ENCODE data around the gene AVPI1.
A peak's percentile ranks its signal among the peaks of the same experiment; 100 is the strongest.

Gene AVPI1

DNA sequence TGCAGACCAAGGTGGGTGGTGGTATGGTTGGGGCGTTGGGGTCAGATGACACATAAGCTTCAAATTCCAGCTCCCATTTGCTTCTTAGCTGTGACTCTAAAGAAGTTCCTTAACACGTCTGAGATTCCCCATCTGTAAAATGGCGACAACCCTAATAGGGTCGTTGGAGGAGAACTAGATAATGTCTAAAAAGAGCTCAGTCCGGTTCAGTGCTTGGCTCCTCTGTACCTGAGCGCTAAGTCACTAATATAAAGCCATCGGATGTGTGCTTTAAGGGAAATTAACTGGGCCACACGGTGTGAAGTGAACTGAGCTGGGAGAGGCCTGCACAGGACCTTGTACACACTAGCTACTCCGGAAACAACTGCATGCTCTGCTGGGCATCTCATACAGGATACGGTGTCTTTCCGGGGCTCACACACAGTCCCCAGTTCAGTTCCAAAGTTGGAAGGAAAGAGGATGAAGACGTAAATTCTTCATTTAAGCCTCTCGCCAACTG is 49.4 kb upstream of the AVPI1 start:
- Histone ChIP-seq H3K27ac (ENCODE audit: extremely low read depth, low read depth, low read length) (peak overlapping the region; percentile 59; the same call in 1 of the 2 replicates), H3K36me3 (ENCODE audit: control insufficient read depth in 2 of 2, insufficient read depth in 1 of 2, low read length in 2 of 2) (peaks cover 4 to 31% of the 10 kb centered on the region in 2 experiments; a peak in 2 of 3 replicates), H3K4me3 (ENCODE audit: low read depth, low read length) (no peak overlapping the region), H3K4me1 (ENCODE audit: control insufficient read depth, insufficient read depth, low read length) (0 out of 2 replicates have a peak, but pooled peaks cover 2% of the 10 kb centered on the region), H3K9me3 (ENCODE audit: control insufficient read depth, insufficient read depth, low read depth, low read length) (no peaks in the 10 kb centered on the region)
- CTCF ChIA-PET, result interaction anchor here (0.6 to 15.2 kb wide), 9 partner anchors 10 to 304 kb away, joined by 3 to 487 read pairs (median 4); partner anchors contain the start of gene MARVELD1
- TF ChIP-seq ZNF837 (tag by site-specific recombination; IDR thresholded peaks at IDR 0.05), result no peak
- TF ChIP-seq INSM2 (tag by site-specific recombination; IDR thresholded peaks at IDR 0.05), result no peak
- TF ChIP-seq ZSCAN16 (tag by site-specific recombination; IDR thresholded peaks at IDR 0.05), result peak; percentile 77
- TF ChIP-seq ZNF24 (tag by site-specific recombination; IDR thresholded peaks at IDR 0.05), result peak; percentile 68; the same call in 1 of the 2 replicates
- TF ChIP-seq GFI1B (tag by site-specific recombination; IDR thresholded peaks at IDR 0.05), result no peak
- peak; percentile 72 for TF ChIP-seq ZNF518A (tag by site-specific recombination; conservative IDR thresholded peaks at IDR 0.05; ENCODE audit: low read depth)
- TF ChIP-seq ZNF777 (tag by site-specific recombination; IDR thresholded peaks at IDR 0.05; ENCODE audit: borderline replicate concordance), result peak; percentile 27; the same call in 1 of the 2 replicates
- TF ChIP-seq ZNF785 (tag by site-specific recombination; IDR thresholded peaks at IDR 0.05), result peak; percentile 77; the same call in 1 of the 2 replicates
- TF ChIP-seq ZNF335 (tag by site-specific recombination; conservative IDR thresholded peaks at IDR 0.05), result peak; percentile 94; the same call in 1 of the 2 replicates
- no peak for TF ChIP-seq ZNF549 (tag by site-specific recombination; IDR thresholded peaks at IDR 0.05)
- 0 out of 2 replicates have a peak, but pooled peaks have one; percentile 6 for TF ChIP-seq ZNF121 (tag by site-specific recombination; IDR thresholded peaks at IDR 0.05)
- POLR2A ChIA-PET, result interaction anchor here (0.6 to 2.3 kb wide), 23 partner anchors 8 to 379 kb away, joined by 3 to 30 read pairs (median 3); partner anchors contain the start of genes AVPI1 and MARVELD1

DNA sequence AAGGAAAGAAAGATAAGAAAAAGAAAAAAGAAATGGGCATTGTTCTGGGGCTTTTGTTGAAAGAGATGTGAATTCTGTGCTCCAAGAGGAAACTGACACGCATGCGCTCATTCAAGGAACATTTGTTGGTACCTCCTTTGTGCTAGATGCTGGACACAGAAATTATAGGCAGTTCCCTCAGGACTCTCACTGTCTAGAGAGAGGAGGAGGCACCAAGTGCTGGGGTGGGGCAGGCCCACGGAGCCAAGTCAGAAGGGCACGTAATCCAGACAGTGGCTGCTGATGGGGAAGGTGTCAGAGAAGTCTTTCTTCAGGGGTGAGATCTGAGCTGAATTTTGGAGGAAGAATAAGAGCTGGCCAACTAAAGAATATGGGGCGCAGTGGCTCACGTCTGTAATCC is 47.0 kb upstream of the AVPI1 start:
- Histone ChIP-seq H3K4me3 (ENCODE audit: low read depth, low read length) (no peak overlapping the region), H3K4me1 (ENCODE audit: control insufficient read depth, insufficient read depth, low read length) (0 out of 2 replicates have a peak, but pooled peaks cover 2% of the 10 kb centered on the region), H3K9me3 (ENCODE audit: control insufficient read depth, insufficient read depth, low read depth, low read length) (no peaks in the 10 kb centered on the region), H3K36me3 (ENCODE audit: control insufficient read depth in 2 of 2, insufficient read depth in 1 of 2, low read length in 2 of 2) (peaks cover 2 to 8% of the 10 kb centered on the region in 2 experiments; a peak in 2 of 3 replicates), H3K27ac (ENCODE audit: extremely low read depth, low read depth, low read length) (no peak overlapping the region)
- POLR2A ChIA-PET, result interaction anchor here (0.9 kb wide), 1 partner anchor 12 kb away, joined by 3 read pairs; no protein-coding TSS in a partner anchor
- CTCF ChIA-PET, result interaction anchor here (0.7 to 15.2 kb wide), 6 partner anchors 23 to 136 kb away, joined by 3 to 487 read pairs (median 16); partner anchors contain the start of genes AVPI1 and MARVELD1
- TF ChIP-seq ZNF248 (tag by site-specific recombination; IDR thresholded peaks at IDR 0.05) (no peak), OVOL3 (tag by site-specific recombination; IDR thresholded peaks at IDR 0.05) (no peak), ZNF214 (tag by site-specific recombination; IDR thresholded peaks at IDR 0.05; ENCODE audit: borderline replicate concordance) (no peak), ZNF621 (tag by site-specific recombination; IDR thresholded peaks at IDR 0.05) (no peak), ZNF174 (tag by site-specific recombination; IDR thresholded peaks at IDR 0.05) (no peak), ZNF548 (tag by site-specific recombination; IDR thresholded peaks at IDR 0.05) (no peak), IKZF3 (tag by site-specific recombination; IDR thresholded peaks at IDR 0.05) (no peak), BCL11A (tag by site-specific recombination; IDR thresholded peaks at IDR 0.05; ENCODE audit: low read depth) (no peak), ZNF549 (tag by site-specific recombination; IDR thresholded peaks at IDR 0.05) (no peak), ZFP37 (tag by site-specific recombination; IDR thresholded peaks at IDR 0.05) (no peak)
- TF ChIP-seq, protein P1, sequence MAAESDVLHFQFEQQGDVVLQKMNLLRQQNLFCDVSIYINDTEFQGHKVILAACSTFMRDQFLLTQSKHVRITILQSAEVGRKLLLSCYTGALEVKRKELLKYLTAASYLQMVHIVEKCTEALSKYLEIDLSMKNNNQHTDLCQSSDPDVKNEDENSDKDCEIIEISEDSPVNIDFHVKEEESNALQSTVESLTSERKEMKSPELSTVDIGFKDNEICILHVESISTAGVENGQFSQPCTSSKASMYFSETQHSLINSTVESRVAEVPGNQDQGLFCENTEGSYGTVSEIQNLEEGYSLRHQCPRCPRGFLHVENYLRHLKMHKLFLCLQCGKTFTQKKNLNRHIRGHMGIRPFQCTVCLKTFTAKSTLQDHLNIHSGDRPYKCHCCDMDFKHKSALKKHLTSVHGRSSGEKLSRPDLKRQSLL (tag by site-specific recombination; IDR thresholded peaks at IDR 0.05), result no peak
- TF ChIP-seq, protein P2, sequence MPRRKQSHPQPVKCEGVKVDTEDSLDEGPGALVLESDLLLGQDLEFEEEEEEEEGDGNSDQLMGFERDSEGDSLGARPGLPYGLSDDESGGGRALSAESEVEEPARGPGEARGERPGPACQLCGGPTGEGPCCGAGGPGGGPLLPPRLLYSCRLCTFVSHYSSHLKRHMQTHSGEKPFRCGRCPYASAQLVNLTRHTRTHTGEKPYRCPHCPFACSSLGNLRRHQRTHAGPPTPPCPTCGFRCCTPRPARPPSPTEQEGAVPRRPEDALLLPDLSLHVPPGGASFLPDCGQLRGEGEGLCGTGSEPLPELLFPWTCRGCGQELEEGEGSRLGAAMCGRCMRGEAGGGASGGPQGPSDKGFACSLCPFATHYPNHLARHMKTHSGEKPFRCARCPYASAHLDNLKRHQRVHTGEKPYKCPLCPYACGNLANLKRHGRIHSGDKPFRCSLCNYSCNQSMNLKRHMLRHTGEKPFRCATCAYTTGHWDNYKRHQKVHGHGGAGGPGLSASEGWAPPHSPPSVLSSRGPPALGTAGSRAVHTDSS (tag by site-specific recombination; IDR thresholded peaks at IDR 0.05), result no peak
- TF ChIP-seq, protein P3, sequence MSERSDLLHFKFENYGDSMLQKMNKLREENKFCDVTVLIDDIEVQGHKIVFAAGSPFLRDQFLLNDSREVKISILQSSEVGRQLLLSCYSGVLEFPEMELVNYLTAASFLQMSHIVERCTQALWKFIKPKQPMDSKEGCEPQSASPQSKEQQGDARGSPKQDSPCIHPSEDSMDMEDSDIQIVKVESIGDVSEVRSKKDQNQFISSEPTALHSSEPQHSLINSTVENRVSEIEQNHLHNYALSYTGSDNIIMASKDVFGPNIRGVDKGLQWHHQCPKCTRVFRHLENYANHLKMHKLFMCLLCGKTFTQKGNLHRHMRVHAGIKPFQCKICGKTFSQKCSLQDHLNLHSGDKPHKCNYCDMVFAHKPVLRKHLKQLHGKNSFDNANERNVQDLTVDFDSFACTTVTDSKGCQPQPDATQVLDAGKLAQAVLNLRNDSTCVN (tag by site-specific recombination; optimal IDR thresholded peaks at IDR 0.05), result no peak

Measured in HEK293 (cell line).